ENCODE measurements around the gene PKIG. TPM values are rescaled to one million over a fixed set of nuclear protein-coding genes. Genes with fewer than 3 reads are reported as not detected.

Gene PKIG
- total RNA-seq, 1 experiment from 2014 or later = 66.3 TPM

DNA sequence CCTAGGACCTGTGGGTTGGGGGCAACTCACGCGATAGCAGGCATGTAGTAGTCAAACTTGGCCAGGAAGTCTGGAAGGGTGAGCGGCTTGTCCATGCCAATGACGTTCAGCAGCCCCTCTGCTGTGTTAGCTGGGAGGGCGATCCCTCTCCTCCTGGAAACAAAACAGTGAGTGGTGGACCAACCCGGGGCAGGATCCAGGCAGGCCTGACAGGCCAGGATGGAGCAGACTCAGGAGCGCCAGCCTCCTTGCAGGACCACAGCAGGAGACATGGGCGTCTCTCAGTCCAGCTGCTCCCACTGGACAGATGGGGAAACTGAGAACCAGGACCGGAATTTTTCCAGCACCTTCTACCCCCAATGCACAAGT is 46.6 kb downstream of the PKIG start:
- no peaks in the 10 kb centered on the region for H3K27me3 ChIP-seq (ENCODE audit: control insufficient read depth, insufficient read depth, low read length)
- DNase-seq (ENCODE audit: low read depth, low spot score) (no peak), ATAC-seq (no peak)
- TF ChIP-seq, protein P1, sequence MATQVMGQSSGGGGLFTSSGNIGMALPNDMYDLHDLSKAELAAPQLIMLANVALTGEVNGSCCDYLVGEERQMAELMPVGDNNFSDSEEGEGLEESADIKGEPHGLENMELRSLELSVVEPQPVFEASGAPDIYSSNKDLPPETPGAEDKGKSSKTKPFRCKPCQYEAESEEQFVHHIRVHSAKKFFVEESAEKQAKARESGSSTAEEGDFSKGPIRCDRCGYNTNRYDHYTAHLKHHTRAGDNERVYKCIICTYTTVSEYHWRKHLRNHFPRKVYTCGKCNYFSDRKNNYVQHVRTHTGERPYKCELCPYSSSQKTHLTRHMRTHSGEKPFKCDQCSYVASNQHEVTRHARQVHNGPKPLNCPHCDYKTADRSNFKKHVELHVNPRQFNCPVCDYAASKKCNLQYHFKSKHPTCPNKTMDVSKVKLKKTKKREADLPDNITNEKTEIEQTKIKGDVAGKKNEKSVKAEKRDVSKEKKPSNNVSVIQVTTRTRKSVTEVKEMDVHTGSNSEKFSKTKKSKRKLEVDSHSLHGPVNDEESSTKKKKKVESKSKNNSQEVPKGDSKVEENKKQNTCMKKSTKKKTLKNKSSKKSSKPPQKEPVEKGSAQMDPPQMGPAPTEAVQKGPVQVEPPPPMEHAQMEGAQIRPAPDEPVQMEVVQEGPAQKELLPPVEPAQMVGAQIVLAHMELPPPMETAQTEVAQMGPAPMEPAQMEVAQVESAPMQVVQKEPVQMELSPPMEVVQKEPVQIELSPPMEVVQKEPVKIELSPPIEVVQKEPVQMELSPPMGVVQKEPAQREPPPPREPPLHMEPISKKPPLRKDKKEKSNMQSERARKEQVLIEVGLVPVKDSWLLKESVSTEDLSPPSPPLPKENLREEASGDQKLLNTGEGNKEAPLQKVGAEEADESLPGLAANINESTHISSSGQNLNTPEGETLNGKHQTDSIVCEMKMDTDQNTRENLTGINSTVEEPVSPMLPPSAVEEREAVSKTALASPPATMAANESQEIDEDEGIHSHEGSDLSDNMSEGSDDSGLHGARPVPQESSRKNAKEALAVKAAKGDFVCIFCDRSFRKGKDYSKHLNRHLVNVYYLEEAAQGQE (IDR thresholded peaks at IDR 0.05; ENCODE audit: insufficient read depth in 1 of 2, low read depth in 2 of 2, low read length in 1 of 2) = no peak
- no peaks in the 10 kb centered on the region for H3K4me1 ChIP-seq (ENCODE audit: control insufficient read depth, insufficient read depth, low read length)
- BruUV-seq (replicated peaks) = no TSS peak
- intact Hi-C loops (cut with micrococcal nuclease; ENCODE audit: unreplicated experiment) = no loop called here
- no peak overlapping the region for H3K4me3 ChIP-seq (ENCODE audit: low read depth in 2 of 2, low read length in 2 of 2)
- ChIA-PET CTCF (no interaction called here), POLR2A (no interaction called here)
- H3K9me3 ChIP-seq (ENCODE audit: control insufficient read depth, insufficient read depth, low read depth, low read length) = no peaks in the 10 kb centered on the region
- in situ Hi-C loops (cut with HindIII; ENCODE audit: low pct_unique_long_range_greater_than_20kb, low sequenced_read_pairs) = no loop called here
- no peak overlapping the region for H3K27ac ChIP-seq (ENCODE audit: low read length)
- H3K36me3 ChIP-seq (ENCODE audit: control insufficient read depth, insufficient read depth, low read length) = no peaks in the 10 kb centered on the region

DNA sequence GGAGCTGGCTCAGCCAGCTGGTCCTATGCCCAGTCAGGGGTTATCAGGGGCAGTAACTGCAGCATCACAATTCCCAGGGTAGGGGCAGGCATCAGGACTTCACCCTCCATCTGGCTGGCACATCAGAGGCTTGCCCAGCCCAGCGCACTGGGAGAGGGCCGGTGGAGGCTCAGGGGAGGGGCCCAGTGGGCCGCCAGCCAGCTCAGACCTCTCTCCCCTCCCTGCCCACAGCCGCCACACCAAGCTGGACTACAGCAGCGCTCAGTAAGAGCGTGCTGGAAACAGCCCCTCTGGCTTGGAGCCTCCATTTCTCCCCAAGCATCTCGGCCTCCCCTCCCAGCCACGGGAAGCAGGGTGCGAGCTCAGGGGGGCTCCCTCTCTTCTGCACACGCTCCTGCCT is 47.2 kb downstream of the PKIG start:
- H3K4me3 ChIP-seq (ENCODE audit: low read depth in 2 of 2, low read length in 2 of 2) = no peak overlapping the region
- intact Hi-C loops (cut with micrococcal nuclease; ENCODE audit: unreplicated experiment) = no loop called here
- ChIA-PET POLR2A (no interaction called here), CTCF (no interaction called here)
- TF ChIP-seq SIN3A (IDR thresholded peaks at IDR 0.05; ENCODE audit: borderline replicate concordance, insufficient read depth, low read depth, low read length) = no peak
- TF ChIP-seq, protein P2, sequence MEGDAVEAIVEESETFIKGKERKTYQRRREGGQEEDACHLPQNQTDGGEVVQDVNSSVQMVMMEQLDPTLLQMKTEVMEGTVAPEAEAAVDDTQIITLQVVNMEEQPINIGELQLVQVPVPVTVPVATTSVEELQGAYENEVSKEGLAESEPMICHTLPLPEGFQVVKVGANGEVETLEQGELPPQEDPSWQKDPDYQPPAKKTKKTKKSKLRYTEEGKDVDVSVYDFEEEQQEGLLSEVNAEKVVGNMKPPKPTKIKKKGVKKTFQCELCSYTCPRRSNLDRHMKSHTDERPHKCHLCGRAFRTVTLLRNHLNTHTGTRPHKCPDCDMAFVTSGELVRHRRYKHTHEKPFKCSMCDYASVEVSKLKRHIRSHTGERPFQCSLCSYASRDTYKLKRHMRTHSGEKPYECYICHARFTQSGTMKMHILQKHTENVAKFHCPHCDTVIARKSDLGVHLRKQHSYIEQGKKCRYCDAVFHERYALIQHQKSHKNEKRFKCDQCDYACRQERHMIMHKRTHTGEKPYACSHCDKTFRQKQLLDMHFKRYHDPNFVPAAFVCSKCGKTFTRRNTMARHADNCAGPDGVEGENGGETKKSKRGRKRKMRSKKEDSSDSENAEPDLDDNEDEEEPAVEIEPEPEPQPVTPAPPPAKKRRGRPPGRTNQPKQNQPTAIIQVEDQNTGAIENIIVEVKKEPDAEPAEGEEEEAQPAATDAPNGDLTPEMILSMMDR (IDR thresholded peaks at IDR 0.05) = no peak
- no peak for TF ChIP-seq TCF7L2 (IDR thresholded peaks at IDR 0.05; ENCODE audit: low read depth, low read length)
- TF ChIP-seq POLR2AphosphoS5 (IDR thresholded peaks at IDR 0.05; ENCODE audit: low read depth, low read length) = no peak
- TF ChIP-seq, protein P1 (IDR thresholded peaks at IDR 0.05; ENCODE audit: insufficient read depth in 1 of 2, low read depth in 2 of 2, low read length in 1 of 2) = no peak
- in situ Hi-C loops (cut with HindIII; ENCODE audit: low pct_unique_long_range_greater_than_20kb, low sequenced_read_pairs) = no loop called here
- no peak overlapping the region for H3K27ac ChIP-seq (ENCODE audit: low read length)
- no peaks in the 10 kb centered on the region for H3K9me3 ChIP-seq (ENCODE audit: control insufficient read depth, insufficient read depth, low read depth, low read length)
- ATAC-seq (no peak), DNase-seq (ENCODE audit: low read depth, low spot score) (no peak)
- H3K36me3 ChIP-seq (ENCODE audit: control insufficient read depth, insufficient read depth, low read length) = no peaks in the 10 kb centered on the region
- BruUV-seq (replicated peaks) = no TSS peak
- no peaks in the 10 kb centered on the region for H3K4me1 ChIP-seq (ENCODE audit: control insufficient read depth, insufficient read depth, low read length)
- H3K27me3 ChIP-seq (ENCODE audit: control insufficient read depth, insufficient read depth, low read length) = no peaks in the 10 kb centered on the region

All from Panc1 (cell line).